HG03280 (cell line): Measurements from ENCODE around the gene ZFP3.
"Not testable (repeated sequence)": the region's sequence is repeated elsewhere in the genome, so short reads cannot be mapped to it uniquely, and the experiment has no call there.

ENCODE experiments used
- ATAC-seq: cut with Tn5 transposase; IDR thresholded peaks from one replicate; pipeline ENCODE4 v1.9.1; 2021; ENCODE audit warnings: mild to moderate bottlenecking, moderate library complexity; ENCODE audit not compliant: unreplicated experiment

The ZFP3 gene

GRCh38 chr17:5124125-5124760 lies 46.0 kb downstream of the ZFP3 start:
- not testable (repeated sequence) for ATAC-seq

GRCh38 chr17:5124896-5125295 lies 46.6 kb downstream of the ZFP3 start:
- ATAC-seq = not testable (repeated sequence)

- no peak for ATAC-seq
These were observed 48.6 kb downstream of the ZFP3 start for GRCh38 chr17:5126719-5127488.

GRCh38 chr17:5127910-5128309 lies 49.6 kb downstream of the ZFP3 start:
- no peak for ATAC-seq

- ATAC-seq = not testable (repeated sequence)
These were observed 50.1 kb downstream of the ZFP3 start for GRCh38 chr17:5128387-5128786.

GRCh38 chr17:5128905-5129535 lies 50.8 kb downstream of the ZFP3 start:
- ATAC-seq = no peak

GRCh38 chr17:5129770-5130169 lies 51.5 kb downstream of the ZFP3 start:
- not testable (repeated sequence) for ATAC-seq

GRCh38 chr17:5130261-5130660 lies 52.0 kb downstream of the ZFP3 start:
- ATAC-seq = not testable (repeated sequence)

- not testable (repeated sequence) for ATAC-seq
These were observed 52.4 kb downstream of the ZFP3 start for GRCh38 chr17:5130687-5131086.

GRCh38 chr17:5131146-5131715 lies 53.0 kb downstream of the ZFP3 start:
- ATAC-seq = no peak

- not testable (repeated sequence) for ATAC-seq
These were observed 53.7 kb downstream of the ZFP3 start for GRCh38 chr17:5131799-5132502.

GRCh38 chr17:5132503-5133225 lies 54.4 kb downstream of the ZFP3 start:
- ATAC-seq = not testable (repeated sequence)

GRCh38 chr17:5133311-5133710 lies 55.0 kb downstream of the ZFP3 start:
- no peak for ATAC-seq

- not testable (repeated sequence) for ATAC-seq
These were observed 55.7 kb downstream of the ZFP3 start for GRCh38 chr17:5133961-5134360.

- ATAC-seq = not testable (repeated sequence)
These were observed 56.3 kb downstream of the ZFP3 start for GRCh38 chr17:5134571-5134970.

GRCh38 chr17:5135131-5135712 lies 57.0 kb downstream of the ZFP3 start:
- ATAC-seq = not testable (repeated sequence)

- ATAC-seq = no peak
These were observed 57.7 kb downstream of the ZFP3 start for GRCh38 chr17:5135726-5136579.

GRCh38 chr17:5136580-5137412 lies 58.5 kb downstream of the ZFP3 start:
- ATAC-seq = not testable (repeated sequence)
